HG03066 (cell line): ENCODE results near the gene PTGIS.

Source experiments
- ATAC-seq: cut with Tn5 transposase; IDR thresholded peaks from one replicate; pipeline ENCODE4 v1.9.1; 2021; ENCODE audit warnings: low read depth; ENCODE audit not compliant: unreplicated experiment

The PTGIS gene

DNA sequence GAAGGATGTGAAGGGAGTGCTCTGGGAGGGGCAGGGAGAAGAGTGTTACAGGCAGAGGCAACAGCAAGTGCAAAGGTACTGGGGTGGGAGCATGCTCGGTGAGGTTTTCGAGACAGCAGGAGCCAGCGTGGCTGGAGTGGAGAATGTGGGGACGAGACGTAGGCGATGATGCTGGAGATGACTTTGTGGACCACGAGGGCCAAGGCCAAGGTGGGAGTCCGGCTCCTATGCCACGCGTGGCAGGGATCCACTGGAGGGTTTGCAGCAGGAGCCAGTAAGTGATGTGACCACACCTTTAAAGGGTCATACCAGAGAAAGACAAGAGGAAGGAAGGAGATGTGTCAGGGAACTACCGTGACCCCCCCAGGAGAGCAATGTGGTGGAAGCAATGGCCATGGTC, 7.3 kb downstream of the PTGIS start:
- ATAC-seq: no peak

DNA sequence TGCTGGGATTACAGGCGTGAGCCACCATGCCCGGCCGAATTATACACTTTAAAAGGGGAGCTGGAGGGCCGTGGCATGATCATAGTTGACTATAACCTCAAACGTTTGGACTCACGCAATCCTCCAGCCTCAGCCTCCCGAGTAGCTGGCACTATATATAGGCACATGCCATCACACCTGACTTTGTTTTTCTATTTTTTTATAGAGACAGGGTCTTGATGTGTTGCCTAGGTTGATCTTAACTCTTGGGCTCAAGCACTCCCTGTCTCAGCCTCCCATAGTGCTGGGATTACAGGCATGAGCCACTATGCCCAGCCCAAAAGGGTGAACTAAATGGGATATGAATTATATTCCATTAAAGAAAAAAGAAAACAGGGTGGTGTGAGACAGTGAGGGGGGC, 7.8 kb downstream of the PTGIS start:
- no peak for ATAC-seq

DNA sequence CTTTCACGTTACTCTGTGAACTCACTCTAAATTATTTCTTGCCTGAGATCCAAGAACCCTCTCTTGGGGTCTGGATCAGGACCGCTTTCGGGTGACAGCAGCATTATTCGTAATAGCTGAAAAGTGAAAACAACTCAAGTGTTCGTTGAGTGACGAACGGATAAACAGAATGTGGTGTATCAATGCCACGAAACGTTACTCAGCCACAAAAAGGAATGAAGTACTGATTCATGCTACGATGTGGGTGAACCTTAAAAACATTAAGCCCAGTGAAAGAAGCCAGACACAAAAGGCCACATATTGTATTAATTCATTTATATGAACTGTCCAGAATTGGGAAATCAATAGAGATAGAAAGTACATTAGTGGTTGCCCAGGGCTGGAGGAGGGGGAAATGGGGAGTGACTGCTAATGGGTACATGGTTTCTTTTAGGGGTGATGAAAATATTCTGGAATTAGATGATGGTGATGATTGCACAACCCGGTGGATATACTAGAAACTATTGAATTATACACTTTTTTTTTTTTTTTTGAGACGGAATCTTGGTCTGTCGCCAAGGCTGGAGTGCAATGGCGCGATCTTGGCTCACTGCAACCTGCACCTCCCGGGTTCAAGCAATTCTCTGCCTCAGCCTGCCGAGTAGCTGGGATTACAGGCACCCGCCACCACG, 8.4 kb downstream of the PTGIS start:
- no peak for ATAC-seq

DNA sequence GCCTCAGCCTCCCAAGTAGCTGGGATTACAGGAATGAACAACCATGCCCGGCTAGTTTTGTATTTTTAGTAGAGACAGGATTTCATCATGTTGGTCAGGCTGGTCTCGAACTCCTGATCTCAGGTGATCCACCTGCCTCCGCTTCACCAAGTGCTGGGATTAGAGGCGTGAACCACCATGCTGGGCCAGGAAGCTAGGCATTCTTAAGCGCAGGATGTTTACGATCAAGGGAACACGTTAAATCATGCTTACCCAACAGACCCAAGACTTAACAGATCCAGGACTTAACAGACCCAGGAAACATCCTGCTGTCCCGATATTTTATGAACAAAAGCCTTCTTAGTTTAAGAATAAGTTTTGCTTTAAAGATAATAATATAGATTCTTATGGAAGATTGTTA, 9.1 kb downstream of the PTGIS start:
- ATAC-seq: no peak

DNA sequence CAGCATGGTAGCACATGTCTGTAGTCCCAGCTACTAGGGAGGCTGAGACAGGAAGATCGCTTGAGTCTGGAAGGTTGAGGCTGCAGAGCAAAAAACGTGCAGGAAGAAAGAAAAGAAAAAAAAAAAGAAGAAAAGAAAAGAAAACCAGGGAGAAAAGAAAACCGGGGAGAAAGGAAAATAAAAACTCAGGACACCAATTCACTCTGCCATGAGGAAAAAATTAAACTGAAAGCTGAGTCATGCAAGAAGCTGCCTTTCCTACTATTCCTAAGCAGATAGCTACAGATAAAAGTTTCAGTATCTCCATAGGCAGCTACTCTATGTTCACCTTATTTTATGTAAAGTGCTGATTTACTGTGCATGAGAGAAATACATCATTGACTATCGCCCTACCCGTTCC, 10.5 kb downstream of the PTGIS start:
- no peak for ATAC-seq

DNA sequence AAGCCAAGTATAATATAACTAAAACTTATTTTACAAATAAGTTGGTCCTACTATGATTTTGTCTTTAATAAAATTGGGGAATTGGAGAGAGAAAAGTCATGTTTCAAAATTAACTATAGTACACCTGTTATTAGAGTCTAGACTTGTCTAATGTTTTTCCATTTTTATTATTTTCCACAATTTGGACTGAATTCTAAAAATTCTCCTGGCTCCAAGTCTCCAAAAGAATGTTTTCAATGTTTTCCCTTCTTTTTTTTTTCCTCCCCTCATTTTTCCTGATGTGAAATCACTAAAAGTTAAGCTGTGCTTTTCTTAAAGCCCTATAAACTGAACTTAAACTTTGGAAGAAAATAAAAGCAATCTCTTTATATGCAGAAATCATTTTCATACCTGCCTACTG, 11.3 kb downstream of the PTGIS start:
- ATAC-seq: no peak

DNA sequence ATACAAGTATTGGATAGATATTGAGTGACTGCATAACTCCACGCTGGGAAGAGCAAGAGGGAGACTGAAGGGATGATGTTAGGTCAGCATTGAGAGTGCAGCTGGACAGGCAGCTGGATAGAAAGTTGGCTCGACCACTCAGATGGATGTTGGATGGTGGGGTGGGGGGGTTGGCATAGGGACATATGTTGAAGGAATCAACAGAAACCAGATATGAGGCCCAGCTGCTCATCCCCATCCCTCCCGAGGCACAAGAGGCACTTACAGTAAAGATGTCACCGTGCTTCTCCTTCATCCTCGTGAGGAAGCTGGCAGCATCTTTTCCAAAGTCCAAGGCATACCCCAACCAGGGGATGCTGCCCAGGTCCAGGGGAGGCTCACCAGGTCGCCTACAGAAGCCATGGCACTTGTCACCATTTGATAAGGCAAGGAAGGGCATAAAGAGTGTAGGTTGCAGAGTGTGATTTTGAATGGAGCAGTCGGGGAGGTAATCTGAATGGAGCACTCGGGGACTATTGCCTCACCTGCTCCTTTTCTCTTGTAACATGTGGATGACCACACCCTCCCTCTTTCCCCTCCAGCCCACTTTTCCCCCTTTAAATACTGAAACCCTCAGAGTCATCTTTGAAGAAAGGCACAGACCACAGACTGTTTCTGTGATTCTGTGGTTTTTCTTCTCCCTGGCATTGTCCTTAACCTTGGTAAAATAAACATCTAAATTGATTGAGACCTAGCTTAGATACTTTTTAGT, 18.0 kb downstream of the PTGIS start:
- no peak for ATAC-seq

DNA sequence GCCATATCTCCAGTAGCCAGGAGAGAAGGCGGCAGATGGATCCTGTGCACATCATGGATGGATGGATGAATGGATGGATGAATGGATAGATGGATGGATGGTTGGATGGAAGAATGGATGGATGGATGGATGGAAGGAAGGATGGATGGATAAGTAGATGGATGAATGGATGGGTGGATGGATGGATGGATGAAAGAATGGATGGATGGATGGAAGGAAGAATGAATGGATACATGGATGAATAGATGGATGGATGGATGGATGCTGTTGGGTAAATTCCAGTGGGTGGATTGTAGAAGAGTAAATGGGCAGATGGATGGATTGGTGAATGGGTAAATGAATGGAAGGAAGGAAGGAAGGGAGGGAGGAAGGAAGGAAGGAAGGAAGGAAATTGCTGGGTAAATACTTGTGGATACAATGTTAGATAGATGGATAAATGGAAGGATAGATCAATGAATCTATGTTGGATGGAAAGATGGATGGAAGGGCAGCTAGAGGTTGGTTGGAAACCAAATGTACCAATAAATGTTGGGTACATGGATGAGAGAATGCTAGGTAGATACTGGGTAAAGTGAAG, 19.5 kb downstream of the PTGIS start:
- no peak for ATAC-seq

DNA sequence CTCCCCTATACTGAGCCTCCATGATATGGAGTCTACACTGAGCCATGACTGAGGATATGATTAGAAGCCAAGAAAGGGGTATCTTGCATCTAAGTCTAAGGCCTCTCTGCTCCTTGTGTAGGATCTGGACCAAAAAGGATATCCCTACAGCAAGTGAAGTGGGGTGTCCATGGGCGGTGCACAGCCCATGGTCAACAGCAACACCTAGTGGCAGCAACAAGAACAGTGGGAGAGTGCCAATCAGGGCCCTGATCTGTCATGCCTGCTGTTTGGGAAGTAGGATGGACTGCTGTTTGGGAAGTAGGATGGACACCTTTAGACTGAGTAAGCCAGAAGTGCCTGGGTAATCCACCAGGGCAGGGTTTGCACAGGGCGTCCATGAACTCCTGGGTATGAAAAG, 22.4 kb downstream of the PTGIS start:
- ATAC-seq: no peak

DNA sequence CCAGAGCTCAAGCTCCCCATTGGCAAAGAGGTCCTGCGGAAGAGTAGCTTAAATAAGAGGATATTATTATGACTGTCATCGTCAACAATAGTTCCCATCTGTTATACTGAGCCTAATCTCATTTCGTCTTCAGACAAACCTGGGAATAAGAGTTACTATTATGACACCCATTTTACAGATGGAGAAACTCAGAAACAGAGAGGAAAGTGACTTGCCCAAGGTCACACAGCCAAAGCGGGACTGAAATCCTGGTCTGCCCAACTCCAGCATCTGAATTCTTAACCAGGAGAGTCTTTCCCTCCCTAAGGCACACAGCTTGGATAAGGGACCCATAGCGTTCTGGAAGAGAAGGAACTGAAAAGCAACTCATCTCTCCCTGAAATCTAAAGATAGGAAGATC, 23.4 kb downstream of the PTGIS start:
- ATAC-seq: no peak

DNA sequence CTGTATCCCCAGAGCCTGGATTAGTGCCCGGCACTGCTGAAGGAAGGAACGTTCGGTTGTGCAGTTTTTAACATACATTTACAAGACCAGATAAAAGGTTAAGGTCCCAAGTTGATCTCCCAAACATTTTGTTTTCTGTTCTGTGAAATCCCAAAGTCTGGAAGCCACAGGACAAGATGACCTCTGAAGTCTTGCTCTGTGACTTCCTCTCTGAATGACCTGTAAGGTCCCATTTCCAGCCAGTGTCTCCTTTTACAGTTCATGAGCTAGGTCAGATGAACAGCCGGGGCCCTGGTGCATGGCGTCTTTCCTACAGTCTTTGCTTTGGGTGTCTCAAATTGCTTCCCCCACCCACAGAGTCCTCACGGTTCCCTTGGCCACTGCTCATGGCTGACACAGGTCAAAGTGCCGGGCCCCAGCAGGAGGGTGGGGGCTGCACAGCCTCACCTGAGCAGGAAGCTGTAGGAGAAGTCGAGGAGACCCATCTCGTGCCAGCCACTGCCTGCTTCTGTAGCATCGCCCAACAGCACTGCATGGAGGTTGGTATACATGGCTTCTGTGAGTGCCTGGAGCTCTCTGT, 24.0 kb downstream of the PTGIS start:
- no peak for ATAC-seq

DNA sequence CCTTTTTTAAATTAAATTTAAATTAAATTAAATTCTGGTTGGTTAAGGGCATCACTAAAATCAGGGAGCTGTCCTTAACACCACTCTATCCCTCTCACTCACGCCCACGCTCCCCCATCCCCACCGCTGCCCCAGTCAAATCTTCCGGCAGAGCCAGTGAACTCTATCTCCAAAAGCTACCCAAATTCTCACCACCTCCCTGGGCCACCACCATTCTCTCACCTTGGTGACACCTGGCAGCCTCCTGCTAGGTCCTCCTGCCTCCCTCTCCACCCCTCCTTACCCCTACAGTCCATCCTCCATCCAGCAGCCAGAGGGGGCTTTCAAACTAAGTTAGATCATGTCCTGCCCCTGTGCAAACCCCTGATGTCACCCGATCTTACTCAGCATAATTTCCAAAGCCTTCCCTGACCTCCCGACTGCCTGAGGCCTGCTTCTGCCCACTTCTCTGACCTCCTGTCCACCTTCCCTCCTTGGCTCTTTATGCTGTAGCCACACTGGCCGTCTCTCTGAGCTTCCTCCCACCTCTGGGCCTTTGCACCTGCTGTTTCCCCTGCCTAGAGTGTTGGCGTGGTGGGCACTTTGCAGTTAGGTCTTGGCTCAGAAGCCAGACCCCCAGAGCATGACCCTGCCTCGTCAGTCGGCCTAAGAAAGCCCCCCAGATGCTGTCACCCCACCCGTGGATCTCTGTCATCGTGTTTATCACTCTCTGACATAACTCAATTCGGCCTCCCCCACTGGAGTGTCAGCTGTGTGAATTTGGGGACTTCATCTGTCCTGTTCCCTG, 24.7 kb downstream of the PTGIS start:
- no peak for ATAC-seq

DNA sequence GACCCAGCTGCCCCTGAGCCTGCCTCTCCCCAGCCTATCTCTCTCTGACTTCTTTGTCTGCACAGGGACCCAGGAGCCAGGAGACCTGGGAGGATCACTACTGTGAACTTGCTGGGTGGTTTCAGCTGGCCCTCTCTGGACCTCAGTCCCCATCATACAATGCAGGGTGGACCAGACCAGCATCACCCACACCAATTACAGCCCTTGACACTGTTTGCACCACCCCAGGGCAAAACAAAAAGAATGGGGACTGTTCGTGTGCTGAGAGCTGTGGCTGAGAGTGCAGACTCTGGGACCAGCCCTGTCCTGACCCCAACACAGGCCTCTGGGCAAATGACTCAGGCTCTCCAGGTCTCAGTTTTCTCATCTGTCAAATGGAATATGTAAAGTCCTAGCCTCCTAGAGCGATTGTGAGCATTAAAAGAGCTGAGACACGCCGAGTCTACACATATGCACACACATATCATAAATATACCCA, 25.4 kb downstream of the PTGIS start:
- ATAC-seq: no peak

DNA sequence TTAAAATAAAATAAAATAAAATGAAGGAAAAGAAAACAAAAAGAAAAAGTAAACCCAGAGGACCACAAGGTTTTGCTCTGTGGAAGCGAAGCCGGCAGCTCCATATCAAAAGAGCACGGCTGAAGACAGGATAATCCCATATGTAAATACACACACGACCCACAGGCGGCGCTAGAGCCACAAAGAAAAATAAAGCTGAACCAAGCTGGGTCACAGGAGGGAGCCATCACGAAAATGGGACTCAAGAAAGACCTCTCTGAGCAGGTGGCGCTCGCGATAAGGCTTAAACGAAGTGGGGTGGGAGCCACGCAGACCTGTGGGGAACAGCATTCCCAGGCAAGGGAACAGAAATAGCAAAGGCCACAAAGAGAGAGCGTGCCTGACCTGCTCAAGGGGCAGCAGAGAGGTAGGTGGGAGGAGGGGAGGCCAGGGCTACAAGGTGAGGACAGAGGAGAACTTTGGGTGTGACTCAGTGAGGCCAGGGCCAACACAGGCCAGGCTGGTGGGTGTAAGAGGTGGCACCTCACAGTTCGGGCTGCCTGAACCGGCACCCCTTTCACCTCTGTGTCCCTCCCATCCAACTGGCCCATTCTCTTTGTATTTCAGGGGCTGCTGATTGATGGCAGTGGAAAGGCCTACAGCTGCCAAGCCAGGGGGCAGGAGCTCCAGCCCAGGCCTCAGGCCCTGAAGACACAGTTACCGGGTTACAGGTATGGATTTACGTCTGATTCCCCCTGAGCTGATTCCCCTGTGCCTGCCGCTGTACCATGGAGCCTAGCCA, 26.0 kb downstream of the PTGIS start:
- ATAC-seq: no peak

DNA sequence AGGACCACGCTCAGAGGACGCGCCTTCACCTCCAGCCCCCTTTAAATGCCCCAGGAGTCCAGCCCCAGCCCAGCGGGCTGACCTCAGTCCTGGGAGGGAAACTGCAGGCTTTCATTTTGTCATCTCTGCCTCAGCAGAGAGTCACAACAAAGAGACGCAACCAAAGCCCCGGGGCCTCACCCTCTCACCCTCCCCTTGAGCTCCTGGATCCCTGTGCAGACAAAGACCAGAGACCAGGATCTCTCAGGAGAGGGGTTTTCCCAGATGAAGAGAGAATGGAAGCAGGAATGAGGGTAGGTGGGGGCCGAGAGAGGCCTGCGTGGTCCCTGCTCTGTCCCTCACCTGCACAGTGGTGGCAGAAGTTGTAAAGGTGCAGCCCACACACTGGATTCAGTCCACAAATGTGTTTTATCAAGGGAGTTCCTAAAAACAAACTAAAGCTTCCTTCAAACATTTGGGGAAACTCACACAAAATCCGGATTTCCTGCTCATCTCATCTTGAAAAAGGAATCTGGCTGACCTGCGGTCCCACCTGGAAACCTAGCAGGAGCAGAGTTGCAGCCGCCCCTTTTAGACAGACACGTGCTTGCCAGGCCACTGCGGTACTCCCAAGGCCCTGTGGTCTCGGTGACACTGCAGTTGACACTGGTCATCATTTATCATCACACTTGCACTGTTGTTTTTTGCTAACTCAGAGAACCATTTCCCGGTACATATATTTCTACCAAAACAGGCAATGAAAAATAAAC, 27.1 kb downstream of the PTGIS start:
- ATAC-seq: no peak

DNA sequence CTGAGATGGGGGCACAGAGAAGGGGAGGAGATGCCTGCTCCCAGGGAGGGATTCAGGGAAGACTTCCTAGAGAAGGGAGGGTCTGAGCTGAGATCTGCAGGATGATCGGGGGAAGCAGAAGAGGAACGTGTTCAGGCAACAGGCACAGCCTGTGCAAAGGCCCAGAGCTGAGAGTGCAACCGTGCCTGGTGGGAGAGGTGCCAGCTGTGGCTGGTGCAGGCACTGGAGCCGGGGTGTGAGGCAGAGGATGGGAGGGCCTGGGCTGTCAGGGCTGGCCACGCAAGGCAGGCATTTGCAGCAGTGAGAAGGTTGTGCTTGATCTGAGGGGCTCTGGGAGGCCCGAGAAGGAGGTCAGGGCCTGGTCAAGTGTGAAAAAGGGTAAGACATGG, 27.7 kb downstream of the PTGIS start:
- ATAC-seq: no peak

DNA sequence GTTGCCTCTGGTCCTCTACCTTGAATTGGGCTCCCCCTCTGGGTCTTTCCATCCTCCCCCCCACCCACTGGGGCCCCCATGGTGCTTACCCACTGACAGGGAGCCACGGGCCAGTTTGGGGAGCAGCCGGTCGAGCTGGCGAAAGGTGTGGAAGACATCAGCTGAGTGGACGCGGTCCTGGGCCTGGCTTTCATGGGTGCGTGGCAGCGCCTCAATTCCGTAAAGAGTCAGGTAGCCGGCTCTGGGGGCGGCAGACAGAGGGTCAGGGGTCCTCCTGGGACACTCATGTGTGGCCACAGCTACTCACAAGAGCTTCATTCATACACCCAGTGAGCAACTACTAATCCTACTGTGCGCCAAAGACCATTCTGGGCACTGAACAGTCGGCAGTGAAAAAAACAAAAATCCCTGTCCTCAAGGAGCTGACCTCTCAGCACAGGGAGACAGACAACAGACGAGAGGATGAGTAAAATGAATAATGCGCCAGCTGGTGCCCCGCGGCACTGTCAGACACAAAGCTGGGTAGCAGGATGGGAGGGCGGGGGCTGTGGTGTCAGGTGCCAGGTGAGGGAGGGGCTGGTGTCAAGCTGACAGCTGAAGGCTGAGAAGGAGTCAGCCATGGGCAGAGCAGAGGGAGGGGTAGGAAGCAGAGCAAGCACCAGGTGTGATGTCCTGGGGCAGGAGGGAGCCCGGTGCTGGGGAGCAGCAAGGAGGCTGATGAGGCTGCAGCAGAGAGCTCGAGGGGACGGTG, 28.3 kb downstream of the PTGIS start:
- no peak for ATAC-seq

DNA sequence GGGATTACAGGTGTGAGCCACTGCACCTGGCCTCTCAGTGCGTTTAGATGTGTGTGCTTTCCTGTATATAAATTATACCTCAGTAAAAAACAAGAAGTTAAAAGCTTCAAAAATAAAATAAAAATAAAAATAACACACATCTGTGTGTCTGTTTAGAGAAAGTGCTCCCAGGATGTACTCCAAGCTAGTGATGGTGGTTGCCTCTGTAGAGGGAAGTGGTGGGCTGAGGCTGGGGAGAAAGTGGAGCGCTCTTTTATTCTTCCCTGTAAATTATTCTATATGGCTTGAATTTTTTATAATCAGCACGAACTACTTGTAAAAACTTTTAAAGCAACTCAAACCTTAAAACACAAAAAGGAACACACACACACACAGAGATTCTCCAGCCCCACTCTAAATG, 29.0 kb downstream of the PTGIS start:
- ATAC-seq: no peak

DNA sequence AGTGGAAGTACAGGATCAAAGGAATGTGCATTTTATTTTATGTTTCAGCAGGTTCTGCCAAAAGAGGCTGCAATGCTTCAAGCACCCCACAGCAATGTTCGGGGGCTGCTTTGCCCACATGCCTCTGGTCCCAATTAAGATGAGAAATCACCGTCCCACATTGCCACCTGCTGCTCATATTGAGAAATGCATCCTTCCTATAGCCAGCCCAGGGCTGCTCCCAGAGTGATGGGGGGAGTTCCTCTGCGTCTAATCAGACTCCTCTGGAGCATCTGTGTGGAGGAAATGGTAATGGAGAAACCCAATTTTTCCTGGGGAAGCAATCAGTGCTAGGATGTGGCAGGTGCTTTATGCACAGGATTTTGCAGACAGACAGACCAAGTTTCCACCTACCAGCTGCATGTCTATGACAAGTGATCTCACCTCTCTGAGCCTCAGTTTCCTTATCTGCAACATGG, 33.7 kb downstream of the PTGIS start:
- no peak for ATAC-seq
